HCT116 (cell line): ENCODE data around the gene NOC2L. TPM values are rescaled to one million over a fixed set of nuclear protein-coding genes. Genes with fewer than 3 reads are reported as not detected.
A peak's percentile ranks its signal among the peaks of the same experiment; 100 is the strongest.

Experiments used
- ATAC-seq: fragments of 200-7000 bp; cut with Tn5 transposase; 2 replicates; pipeline ENCODE4 v1.9.1; 2020; ENCODE audit warnings: mild to moderate bottlenecking, moderate library complexity
- BruUV-seq: library from RNA; stranded (reverse); fragments of 400-500 nt; replicated peaks from 2 replicates; lab custom pipeline; 2021; lab: Mats Ljungman, UMichigan
- CTCF ChIA-PET: fragments of 300-600 bp; sonication (Branson Sonifier 250); formaldehyde crosslinking; loops from one replicate; lab custom pipeline; 2021; ENCODE audit warnings: antibody characterized with exemption; lab: Charles Lee
- POLR2A ChIA-PET: fragments of 300-600, 350-600 bp; sonication (Branson Sonifier 250); formaldehyde crosslinking; loops from one replicate; lab custom pipeline; 2021; ENCODE audit warnings: antibody characterized with exemption; lab: Charles Lee
- RAD21 ChIA-PET, 2 experiments: fragments of 300-600 bp; sonication (Branson Sonifier 250); formaldehyde crosslinking; loops; one replicate each; lab custom pipeline; 2023; ENCODE audit warnings: low total read pairs in 2 of 2; ENCODE audit not compliant: uncharacterized antibody in 2 of 2, unreplicated experiment in 2 of 2, low non-redundant PET in 1 of 2; lab: Charles Lee
- DNase-seq: peaks from one replicate; pipeline ENCODE4 v3.0.0-alpha.2; 2010; ENCODE audit warnings: low read depth, low spot score
- H2AFZ ChIP-seq: fragments of 200-600 bp; shearing (Covaris generic), sonication (generic); 2 replicates; pipeline ENCODE4 v1.6.1; 2017; ENCODE audit warnings: low read depth, mixed run types, mixed read lengths, antibody characterized with exemption, low read length; ENCODE audit not compliant: poor library complexity, severe bottlenecking
- H3K27ac ChIP-seq: 2 replicates; pipeline ENCODE4 v1.5.1; 2012; ENCODE audit warnings: low read depth, low read length
- H3K27me3 ChIP-seq: fragments of 200-600 bp; sonication (generic); 2 replicates; pipeline ENCODE4 v1.6.1; 2016; ENCODE audit warnings: mixed run types, low read length, mixed read lengths; ENCODE audit not compliant: insufficient read depth
- H3K36me3 ChIP-seq, 2 experiments: fragments of 200-500 bp in 1 of 2; fragments of 200-600 bp in 1 of 2; sonication (Bioruptor generic) in 1 of 2; sonication (generic) in 1 of 2; 2 replicates each; pipeline versions ENCODE4 v1.5.1 to v1.6.1; 2014 to 2016; ENCODE audit warnings: low read length in 2 of 2, inconsistent platforms in 1 of 2, mixed read lengths in 1 of 2, mixed run types in 1 of 2; ENCODE audit not compliant: insufficient read depth in 2 of 2, control insufficient read depth in 1 of 2
- H3K4me1 ChIP-seq, 2 experiments: fragments of 200-600 bp in 1 of 2; sonication (generic) in 1 of 2; 2 replicates each; pipeline versions ENCODE4 v1.5.1 to v1.6.1; 2012 to 2017; ENCODE audit warnings: low read length in 2 of 2, inconsistent platforms in 1 of 2, mild to moderate bottlenecking in 1 of 2, mixed read lengths in 1 of 2, mixed run types in 1 of 2, moderate library complexity in 1 of 2; ENCODE audit not compliant: insufficient read depth in 2 of 2, control insufficient read depth in 1 of 2
- H3K4me2 ChIP-seq: fragments of 200-600 bp; sonication (generic); 2 replicates; pipeline ENCODE4 v1.6.1; 2017; ENCODE audit warnings: mixed run types, low read length, mixed read lengths
- H3K4me3 ChIP-seq, 2 experiments: fragments of 200-600 bp in 1 of 2; sonication (generic) in 1 of 2; replicated peaks in 1 of 2; 2 replicates each; pipeline ENCODE4 v1.5.1; 2011 to 2016; ENCODE audit warnings: low read length in 2 of 2, control low read depth in 1 of 2, low read depth in 1 of 2, mild to moderate bottlenecking in 1 of 2, mixed read lengths in 1 of 2, mixed run types in 1 of 2
- H3K79me2 ChIP-seq: fragments of 200-600 bp; sonication (generic); 2 replicates; pipeline ENCODE4 v1.6.1; 2017; ENCODE audit warnings: mild to moderate bottlenecking, mixed run types, low read length, moderate library complexity, mixed read lengths; ENCODE audit not compliant: insufficient read depth
- H3K9ac ChIP-seq: fragments of 200-600 bp; sonication (generic); 2 replicates; pipeline ENCODE4 v1.6.1; 2016; ENCODE audit warnings: low read length, mixed read lengths
- H3K9me2 ChIP-seq: fragments of 200-600 bp; sonication (generic), shearing (Covaris generic); 2 replicates; pipeline ENCODE4 v1.6.1; 2017; ENCODE audit warnings: mixed run types, mild to moderate bottlenecking, moderate library complexity; ENCODE audit not compliant: insufficient read depth
- H3K9me3 ChIP-seq, 2 experiments: fragments of 200-500 bp in 1 of 2; fragments of 200-600 bp in 1 of 2; sonication (Bioruptor generic) in 1 of 2; sonication (generic) in 1 of 2; 2 replicates each; pipeline ENCODE4 v1.6.1; 2014 to 2017; ENCODE audit warnings: low read length in 2 of 2, mixed read lengths in 2 of 2, inconsistent platforms in 1 of 2, low read depth in 1 of 2, mild to moderate bottlenecking in 1 of 2, mixed run types in 1 of 2, moderate library complexity in 1 of 2; ENCODE audit not compliant: control insufficient read depth in 1 of 2, insufficient read depth in 1 of 2
- H4K20me1 ChIP-seq: fragments of 200-600 bp; sonication (generic), shearing (Covaris generic); 2 replicates; pipeline ENCODE4 v1.6.1; 2017; ENCODE audit warnings: mixed run types, mild to moderate bottlenecking, moderate library complexity; ENCODE audit not compliant: insufficient read depth
- CBX3 ChIP-seq: IDR thresholded peaks from 2 replicates; pipeline ENCODE4 v1.6.1; 2012; ENCODE audit warnings: low read depth
- EGR1 ChIP-seq: IDR thresholded peaks from 2 replicates; pipeline ENCODE4 v1.6.1; 2012; ENCODE audit warnings: low read depth
- ELF1 ChIP-seq: IDR thresholded peaks from 2 replicates; pipeline ENCODE4 v1.6.1; 2012; ENCODE audit warnings: low read depth, borderline replicate concordance
- POLR2A ChIP-seq: IDR thresholded peaks from 2 replicates; pipeline ENCODE4 v1.7.0; 2011; ENCODE audit warnings: borderline replicate concordance; ENCODE audit not compliant: insufficient read depth, insufficient read length; ENCODE audit errors: extremely low read depth
- RAD21 ChIP-seq: IDR thresholded peaks from 2 replicates; pipeline ENCODE4 v1.6.1; 2012; ENCODE audit warnings: low read depth, mild to moderate bottlenecking
- YY1 ChIP-seq: IDR thresholded peaks from 2 replicates; pipeline ENCODE4 v1.6.1; 2011; ENCODE audit warnings: low read length, low read depth, moderate library complexity, mild to moderate bottlenecking; ENCODE audit not compliant: insufficient replicate concordance; ENCODE audit errors: extremely low read depth
- ZFX ChIP-seq: fragments of 450-650 bp; IDR thresholded peaks from 2 replicates; pipeline ENCODE4 v1.6.1; 2017
- intact Hi-C: fragments of 100-400 bp; cut with micrococcal nuclease; formaldehyde crosslinking; loops from 2 replicates; pipeline ENCODE4 v1.10.0; 2022
- total RNA-seq: library from RNA; stranded (reverse); gene quantifications from one replicate; pipeline ENCODE4 v1.2.1, GENCODE V29; 2021; ENCODE audit not compliant: unreplicated experiment

NOC2L gene
- total RNA-seq, 1 experiment from 2014 or later = 260 TPM

- Histone ChIP-seq H4K20me1 (no peaks in the 10 kb centered on the region), H3K27me3 (no peaks in the 10 kb centered on the region), H3K9me2 (no peaks in the 10 kb centered on the region), H3K79me2 (peaks cover 24% of the 10 kb centered on the region; the same call in 1 of the 2 replicates), H3K9me3 (no peaks in the 10 kb centered on the region; a peak in 1 of 4 replicates), H3K4me1 (peaks cover 21 to 41% of the 10 kb centered on the region in 2 experiments), H3K36me3 (peaks cover 11 to 19% of the 10 kb centered on the region in 2 experiments; a peak in 3 of 4 replicates), H3K27ac (peak overlapping the region; percentile 100), H3K4me2 (peak overlapping the region; percentile 93), H3K4me3 (peak overlapping the region in 1 of 2 experiments; percentile 74; a peak in 1 of 4 replicates), H3K9ac (peak overlapping the region; percentile 94), H2AFZ (no peak overlapping the region)
- ChIA-PET POLR2A (no interaction called here), RAD21 (no interaction called here), CTCF (no interaction called here)
- no TSS peak for BruUV-seq
- intact Hi-C loops = loop anchor here (5.0 kb wide), 1 partner anchor 63 kb away; no protein-coding TSS in a partner anchor
- no peak for DNase-seq
- no peak for ATAC-seq
- TF ChIP-seq YY1 (no peak), EGR1 (no peak), CBX3 (no peak), POLR2A (no peak), ZFX (no peak)
Measured at GRCh38 chr1:964691-965525, 5.9 kb upstream of the NOC2L start.

- no peak overlapping the region for H3K4me2 ChIP-seq
- POLR2A ChIA-PET = interaction anchor here (0.7 kb wide), 1 partner anchor 50 kb away, joined by 3 read pairs; the partner anchor contains the start of gene ISG15
- no peak for TF ChIP-seq EGR1
- no peak for TF ChIP-seq POLR2A
- no peak for TF ChIP-seq ELF1
- TF ChIP-seq RAD21 = no peak
- TF ChIP-seq, all 23 proteins: peak for 0
- Histone ChIP-seq H4K20me1 (no peaks in the 10 kb centered on the region), H3K27ac (no peak overlapping the region), H3K79me2 (peaks cover 27% of the 10 kb centered on the region), H3K9me2 (no peaks in the 10 kb centered on the region), H3K27me3 (no peaks in the 10 kb centered on the region), H3K36me3 (peaks cover 11 to 19% of the 10 kb centered on the region in 2 experiments; a peak in 3 of 4 replicates), H3K4me1 (peaks cover 21 to 41% of the 10 kb centered on the region in 2 experiments), H3K9ac (no peak overlapping the region), H3K4me3 (no peak overlapping the region), H2AFZ (no peak overlapping the region), H3K9me3 (no peaks in the 10 kb centered on the region)
- ATAC-seq (no peak), DNase-seq (no peak)
- ChIA-PET RAD21 (no interaction called here), CTCF (no interaction called here)
- no TSS peak for BruUV-seq
- intact Hi-C loops = loop anchor here (5.0 kb wide), 1 partner anchor 62 kb away; no protein-coding TSS in a partner anchor
Measured at GRCh38 chr1:963746-964525, 4.9 kb upstream of the NOC2L start.
